ENCODE measurements around the gene JADE3.

The JADE3 gene

GRCh38 chrX:46912098-46912602 lies at the start of gene JADE3:
JADE3 (plus strand) TSS chrX:46912421; CDS start chrX:46984895, 72,474 bp downstream.
- peak in 1 of 3 donors; percentile 8 for DNase-seq (ENCODE audit: low read depth in 3 of 3)

GRCh38 chrX:46863072-46863471 lies 49.1 kb upstream of the JADE3 start:
- no peak for DNase-seq (ENCODE audit: low read depth in 3 of 3)

GRCh38 chrX:46864606-46865005 lies 47.6 kb upstream of the JADE3 start:
- DNase-seq (ENCODE audit: low read depth in 3 of 3), result no peak

- DNase-seq (ENCODE audit: low read depth in 3 of 3), result no peak
Observed at GRCh38 chrX:46865281-46865680, 46.9 kb upstream of the JADE3 start.

- no peak for DNase-seq (ENCODE audit: low read depth in 3 of 3)
Observed at GRCh38 chrX:46866726-46867125, 45.5 kb upstream of the JADE3 start.

GRCh38 chrX:46873746-46874145 lies 38.5 kb upstream of the JADE3 start:
- no peak for DNase-seq (ENCODE audit: low read depth in 3 of 3)

GRCh38 chrX:46876901-46877300 lies 35.3 kb upstream of the JADE3 start:
- DNase-seq (ENCODE audit: low read depth in 3 of 3), result no peak

- DNase-seq (ENCODE audit: low read depth in 3 of 3), result no peak
Observed at GRCh38 chrX:46882266-46882665, 30.0 kb upstream of the JADE3 start.

GRCh38 chrX:46884799-46885198 lies 27.4 kb upstream of the JADE3 start:
- DNase-seq (ENCODE audit: low read depth in 3 of 3), result no peak

GRCh38 chrX:46898207-46898606 lies 14.0 kb upstream of the JADE3 start:
- DNase-seq (ENCODE audit: low read depth in 3 of 3), result no peak

GRCh38 chrX:46903458-46904242 lies 8.6 kb upstream of the JADE3 start:
- DNase-seq (ENCODE audit: low read depth in 3 of 3), result peak in 1 of 3 donors; percentile 41

GRCh38 chrX:46904626-46905025 lies 7.6 kb upstream of the JADE3 start:
- no peak for DNase-seq (ENCODE audit: low read depth in 3 of 3)

GRCh38 chrX:46910415-46910814 lies 1.8 kb upstream of the JADE3 start:
- no peak for DNase-seq (ENCODE audit: low read depth in 3 of 3)

- peak in 1 of 3 donors; percentile 16 for DNase-seq (ENCODE audit: low read depth in 3 of 3)
Observed at GRCh38 chrX:46912603-46913491, 626 bp downstream of the JADE3 start.

GRCh38 chrX:46913667-46914066 lies 1.4 kb downstream of the JADE3 start:
- no peak for DNase-seq (ENCODE audit: low read depth in 3 of 3)

- no peak for DNase-seq (ENCODE audit: low read depth in 3 of 3)
Observed at GRCh38 chrX:46916273-46916672, 4.1 kb downstream of the JADE3 start.

- DNase-seq (ENCODE audit: low read depth in 3 of 3), result no peak
Observed at GRCh38 chrX:46917622-46918021, 5.4 kb downstream of the JADE3 start.

- no peak for DNase-seq (ENCODE audit: low read depth in 3 of 3)
Observed at GRCh38 chrX:46918434-46918833, 6.2 kb downstream of the JADE3 start.

GRCh38 chrX:46920235-46920634 lies 8.0 kb downstream of the JADE3 start:
- no peak for DNase-seq (ENCODE audit: low read depth in 3 of 3)

GRCh38 chrX:46922611-46923010 lies 10.4 kb downstream of the JADE3 start:
- no peak for DNase-seq (ENCODE audit: low read depth in 3 of 3)

GRCh38 chrX:46927718-46928117 lies 15.5 kb downstream of the JADE3 start:
- DNase-seq (ENCODE audit: low read depth in 3 of 3), result no peak

GRCh38 chrX:46929439-46930261 lies 17.4 kb downstream of the JADE3 start:
- DNase-seq (ENCODE audit: low read depth in 3 of 3), result no peak

Data from stimulated activated CD4-positive, alpha-beta T cell treated with anti-CD3 and anti-CD28 coated beads, TNF-alpha, amount 100 ng/mL, for 48 hours (primary cell).